Inflammatory macrophage treated with lipopolysaccharide for 4 hours (primary cell): Measurements from ENCODE around the gene POMGNT2.
"Not testable (repeated sequence)": the region's sequence is repeated elsewhere in the genome, so short reads cannot be mapped to it uniquely, and the experiment has no call there.

Source experiments
- DNase-seq: peaks from one replicate; pipeline ENCODE4 v3.0.0-alpha.2; 2020

The POMGNT2 gene

GRCh38 chr3:43075904-43076661 lies 29.8 kb downstream of the POMGNT2 start:
- DNase-seq: no peak

GRCh38 chr3:43074901-43075689 lies 30.8 kb downstream of the POMGNT2 start:
- no peak for DNase-seq

- no peak for DNase-seq
Observed at GRCh38 chr3:43074482-43074881, 31.4 kb downstream of the POMGNT2 start.

GRCh38 chr3:43073836-43074220 lies 32.1 kb downstream of the POMGNT2 start:
- no peak for DNase-seq

- no peak for DNase-seq
Observed at GRCh38 chr3:43073116-43073835, 32.6 kb downstream of the POMGNT2 start.

- no peak for DNase-seq
Observed at GRCh38 chr3:43072361-43072760, 33.5 kb downstream of the POMGNT2 start.

GRCh38 chr3:43071313-43071893 lies 34.5 kb downstream of the POMGNT2 start:
- DNase-seq: peak; percentile 2

- DNase-seq: not testable (repeated sequence)
Observed at GRCh38 chr3:43070670-43071069, 35.2 kb downstream of the POMGNT2 start.

- no peak for DNase-seq
Observed at GRCh38 chr3:43063114-43063513, 42.8 kb downstream of the POMGNT2 start.

GRCh38 chr3:43062564-43063040 lies 43.3 kb downstream of the POMGNT2 start:
- no peak for DNase-seq

- no peak for DNase-seq
Observed at GRCh38 chr3:43062040-43062563, 43.8 kb downstream of the POMGNT2 start.

GRCh38 chr3:43061101-43061895 lies 44.6 kb downstream of the POMGNT2 start:
- DNase-seq: no peak

- no peak for DNase-seq
Observed at GRCh38 chr3:43059456-43059855, 46.4 kb downstream of the POMGNT2 start.

- DNase-seq: no peak
Observed at GRCh38 chr3:43055806-43056770, 49.8 kb downstream of the POMGNT2 start.

GRCh38 chr3:43055393-43055792 lies 50.5 kb downstream of the POMGNT2 start:
- DNase-seq: no peak

GRCh38 chr3:43054754-43055153 lies 51.1 kb downstream of the POMGNT2 start:
- DNase-seq: no peak

- no peak for DNase-seq
Observed at GRCh38 chr3:43053291-43053690, 52.6 kb downstream of the POMGNT2 start.

GRCh38 chr3:43048470-43048869 lies 57.4 kb downstream of the POMGNT2 start:
- DNase-seq: no peak

GRCh38 chr3:43046583-43046982 lies 59.3 kb downstream of the POMGNT2 start:
- no peak for DNase-seq

- DNase-seq: not testable (repeated sequence)
Observed at GRCh38 chr3:43045079-43045478, 60.8 kb downstream of the POMGNT2 start.

GRCh38 chr3:43043793-43044192 lies 62.1 kb downstream of the POMGNT2 start:
- DNase-seq: no peak
